B cell (primary cell): ENCODE measurements around the gene MYO1H. TPM values are rescaled to one million over a fixed set of nuclear protein-coding genes. Genes with fewer than 3 reads are reported as not detected.

ENCODE experiments used
- ATAC-seq: fragments of 200-7000 bp; cut with Tn5 transposase; one replicate; pipeline ENCODE4 v1.10.0; 2021; ENCODE audit warnings: low read depth, mild to moderate bottlenecking, moderate number of reproducible peaks, moderate library complexity
- CTCF ChIA-PET: fragments of 350-600 bp; sonication (Branson Sonifier 250); formaldehyde crosslinking; loops from one replicate; lab custom pipeline; 2021; ENCODE audit warnings: antibody characterized with exemption, inconsistent platforms; lab: Charles Lee
- POLR2A ChIA-PET: fragments of 350-600 bp; sonication (Branson Sonifier 250); formaldehyde crosslinking; loops from one replicate; lab custom pipeline; 2021; ENCODE audit warnings: antibody characterized with exemption; lab: Charles Lee
- DNase-seq: peaks from one replicate; pipeline ENCODE4 v3.0.0; 2013
- H2AFZ ChIP-seq: 2 replicates; pipeline ENCODE4 v1.6.1; 2012; ENCODE audit warnings: mild to moderate bottlenecking, low read depth, low read length; ENCODE audit not compliant: insufficient read depth, poor library complexity, severe bottlenecking
- H3K27ac ChIP-seq, 2 donors: 1 replicate in 1 of 2; 2 replicates in 1 of 2; pipeline ENCODE4 v1.5.1; 2012 to 2013; ENCODE audit warnings: low read length in 2 of 2, mild to moderate bottlenecking in 2 of 2, moderate library complexity in 1 of 2
- H3K27me3 ChIP-seq, 4 experiments: fragments of 200-600 bp in 1 of 4; sonication (generic) in 1 of 4; replicated peaks in 1 of 4; 1 replicate in 2 of 4; 2 replicates in 2 of 4; pipeline versions ENCODE4 v1.6.1 to v1.7.0; 2013 to 2016; ENCODE audit warnings: low read length in 3 of 4, mild to moderate bottlenecking in 2 of 4, mixed read lengths in 1 of 4, moderate library complexity in 1 of 4; ENCODE audit not compliant: insufficient read depth in 4 of 4, control insufficient read depth in 3 of 4; ENCODE audit errors: control extremely low read depth in 1 of 4
- H3K36me3 ChIP-seq, 2 experiments: replicated peaks in 1 of 2; 1 replicate in 1 of 2; 2 replicates in 1 of 2; pipeline versions ENCODE4 v1.6.1 to v1.7.1; 2013; ENCODE audit warnings: low read length in 1 of 2; ENCODE audit not compliant: insufficient read depth in 2 of 2, control insufficient read depth in 1 of 2; ENCODE audit errors: control extremely low read depth in 1 of 2, extremely low read depth in 1 of 2
- H3K4me1 ChIP-seq, 2 donors: fragments of 200-600 bp in 1 of 2; sonication (generic) in 1 of 2; 1 replicate in 1 of 2; 2 replicates in 1 of 2; pipeline versions ENCODE4 v1.5.1 to v1.6.1; 2013 to 2017; ENCODE audit warnings: low read length in 2 of 2; ENCODE audit not compliant: control insufficient read depth in 2 of 2, insufficient read depth in 2 of 2
- H3K4me2 ChIP-seq: replicated peaks from 2 replicates; pipeline ENCODE3; 2012; ENCODE audit warnings: mild to moderate bottlenecking, low read depth, low read length; ENCODE audit not compliant: poor library complexity, severe bottlenecking
- H3K4me3 ChIP-seq, 5 experiments: fragments of 200-600 bp in 1 of 5; sonication (generic) in 1 of 5; 1 replicate in 3 of 5; 2 replicates in 2 of 5; pipeline versions ENCODE4 v1.5.1 to v1.7.0; 2011 to 2016; ENCODE audit warnings: low read length in 4 of 5, mild to moderate bottlenecking in 4 of 5, low read depth in 2 of 5, control low read depth in 1 of 5, moderate library complexity in 1 of 5; ENCODE audit not compliant: insufficient read depth in 1 of 5; ENCODE audit errors: control extremely low read depth in 1 of 5, extremely low read depth in 1 of 5
- H3K79me2 ChIP-seq: fragments of 200-600 bp; sonication (generic); one replicate; pipeline ENCODE4 v1.6.0; 2016; ENCODE audit warnings: low read length; ENCODE audit not compliant: control insufficient read depth, insufficient read depth
- H3K9ac ChIP-seq: fragments of 200-600 bp; sonication (generic); 2 replicates; pipeline ENCODE4 v1.6.1; 2017; ENCODE audit warnings: mild to moderate bottlenecking, low read length, moderate library complexity
- H3K9me3 ChIP-seq, 3 donors: one replicate each; pipeline versions ENCODE4 v1.6.1 to v1.7.1; 2013; ENCODE audit warnings: low read length in 2 of 3; ENCODE audit not compliant: control insufficient read depth in 2 of 3, insufficient read depth in 1 of 3; ENCODE audit errors: control extremely low read depth in 1 of 3
- H4K20me1 ChIP-seq: 2 replicates; pipeline ENCODE4 v1.6.0; 2012; ENCODE audit warnings: mild to moderate bottlenecking, low read length; ENCODE audit not compliant: insufficient read depth, control insufficient read depth, poor library complexity, severe bottlenecking
- H3K27ac Mint-ChIP-seq: one replicate; pipeline ENCODE4 v1.8.0; 2021; ENCODE audit warnings: mixed read lengths
- H3K27me3 Mint-ChIP-seq: one replicate; pipeline ENCODE4 v1.8.0; 2021; ENCODE audit warnings: mixed read lengths
- H3K4me1 Mint-ChIP-seq: one replicate; pipeline ENCODE4 v1.8.0; 2021; ENCODE audit warnings: mixed read lengths
- H3K4me3 Mint-ChIP-seq: one replicate; pipeline ENCODE4 v1.8.0; 2021; ENCODE audit warnings: mixed read lengths
- H3K9me3 Mint-ChIP-seq: one replicate; pipeline ENCODE4 v1.8.0; 2022; ENCODE audit warnings: mixed read lengths; ENCODE audit not compliant: insufficient read depth
- CTCF ChIP-seq: fragments of 200-600 bp; IDR thresholded peaks from one replicate; pipeline ENCODE4 v1.8.0; 2022; ENCODE audit warnings: antibody characterized with exemption, mild to moderate bottlenecking
- EZH2 ChIP-seq: IDR thresholded peaks from 2 replicates; pipeline ENCODE4 v1.6.1; 2012; ENCODE audit warnings: borderline replicate concordance, low read depth, mild to moderate bottlenecking, moderate library complexity, low read length; ENCODE audit not compliant: insufficient read depth, poor library complexity, severe bottlenecking
- WGBS: methylation state at CpG from one replicate; pipeline ENCODE4 v1.1.5; 2013; ENCODE audit warnings: missing lambda C conversion rate; ENCODE audit not compliant: insufficient coverage; 5-methylcytosine and 5-hydroxymethylcytosine counted together
- intact Hi-C: fragments of 100-400 bp; cut with micrococcal nuclease; formaldehyde crosslinking; loops from one replicate; pipeline ENCODE4 v1.10.0; 2022
- polyA plus RNA-seq: library from polyadenylated mRNA; depleted of rRNA; stranded (reverse); fragments of >200 nt; gene quantifications from 2 replicates; pipeline ENCODE4 v1.2.3, GENCODE V29; 2012
- total RNA-seq, 2 donors: library from RNA; stranded (reverse); fragments of 120-200 nt in 1 of 2; gene quantifications; 1 replicate in 1 of 2; 2 replicates in 1 of 2; pipeline versions ENCODE4 v1.2.3 to v1.2.4, GENCODE V29; 2013 to 2022

The MYO1H gene
- total and polyA plus RNA-seq, 2 donors (not counting 1 experiment from before 2014, with no cell fraction given), result not detected

GRCh38 chr12:109487181-109488050 lies 139.7 kb downstream of the MYO1H start:
- H3K4me3 ChIP-seq, result no peak overlapping the region
- Mint-ChIP-seq H3K27me3 (no peaks in the 10 kb centered on the region), H3K9me3 (no peaks in the 10 kb centered on the region), H3K4me3 (no peak overlapping the region), H3K4me1 (no peaks in the 10 kb centered on the region), H3K27ac (no peak overlapping the region)
- no peak overlapping the region for H3K9ac ChIP-seq
- H3K4me1 ChIP-seq, result no peaks in the 10 kb centered on the region
- ATAC-seq, result no peak
- H2AFZ ChIP-seq, result no peak overlapping the region
- no peaks in the 10 kb centered on the region for H3K9me3 ChIP-seq
- ChIA-PET CTCF (no interaction called here), POLR2A (interaction anchor here (0.5 kb wide), 1 partner anchor 1533 kb away, joined by 3 read pairs; no protein-coding TSS in a partner anchor)
- H3K27ac ChIP-seq, result no peak overlapping the region
- peaks cover 9 to 90% of the 10 kb centered on the region in 2 experiments for H3K36me3 ChIP-seq
- 98% methylated on average over 7 of the region's 9 CpGs for WGBS
- H3K27me3 ChIP-seq, result no peaks in the 10 kb centered on the region
- intact Hi-C loops, result no loop called here
- peaks cover 5% of the 10 kb centered on the region for H3K79me2 ChIP-seq
- no peak overlapping the region for H3K4me2 ChIP-seq
- no peaks in the 10 kb centered on the region for H4K20me1 ChIP-seq
- DNase-seq, result no peak
- TF ChIP-seq EZH2 (no peak), CTCF (no peak)

- no peaks in the 10 kb centered on the region for H3K9me3 ChIP-seq
- H3K9me3 Mint-ChIP-seq, result no peaks in the 10 kb centered on the region
- H3K27me3 Mint-ChIP-seq, result no peaks in the 10 kb centered on the region
- no peak overlapping the region for H3K4me3 Mint-ChIP-seq
- no peak overlapping the region for H3K9ac ChIP-seq
- CTCF ChIA-PET, result no interaction called here
- H3K27me3 ChIP-seq, result no peaks in the 10 kb centered on the region
- H3K4me2 ChIP-seq, result no peak overlapping the region
- H3K4me1 ChIP-seq, result no peaks in the 10 kb centered on the region
- no peak overlapping the region for H3K4me3 ChIP-seq
- TF ChIP-seq CTCF (no peak), EZH2 (no peak)
- no peak overlapping the region for H3K27ac Mint-ChIP-seq
- 98% methylated on average over 5 of the region's 7 CpGs for WGBS
- peaks cover 9 to 94% of the 10 kb centered on the region in 2 experiments for H3K36me3 ChIP-seq
- POLR2A ChIA-PET, result no interaction called here
- H4K20me1 ChIP-seq, result no peaks in the 10 kb centered on the region
- intact Hi-C loops, result no loop called here
- no peaks in the 10 kb centered on the region for H3K4me1 Mint-ChIP-seq
- H3K27ac ChIP-seq, result no peak overlapping the region
- DNase-seq (no peak), ATAC-seq (no peak)
- H2AFZ ChIP-seq, result no peak overlapping the region
- peaks cover 2% of the 10 kb centered on the region for H3K79me2 ChIP-seq
Observed at GRCh38 chr12:109488051-109488665, 140.5 kb downstream of the MYO1H start.
